ENCODE measurements around the gene RER1.

- TF ChIP-seq ZNF274 (IDR thresholded peaks at IDR 0.05; ENCODE audit: low read depth, low read length) = no peak
- no peak for TF ChIP-seq YY1 (IDR thresholded peaks at IDR 0.05; ENCODE audit: insufficient read depth, insufficient read length)
Measured at GRCh38 chr1:2402420-2402819, 10.8 kb downstream of the RER1 start.

All from NT2/D1 (cell line).